GM18873 (cell line): ENCODE results near the gene GPHA2.
A peak's percentile ranks its signal among the peaks of the same experiment; 100 is the strongest.

Experiments
- ATAC-seq: cut with Tn5 transposase; IDR thresholded peaks from one replicate; pipeline ENCODE4 v1.9.1; 2021; ENCODE audit warnings: mild to moderate bottlenecking, moderate library complexity, moderate number of reproducible peaks; ENCODE audit not compliant: unreplicated experiment, low FRiP score

GPHA2 gene

DNA sequence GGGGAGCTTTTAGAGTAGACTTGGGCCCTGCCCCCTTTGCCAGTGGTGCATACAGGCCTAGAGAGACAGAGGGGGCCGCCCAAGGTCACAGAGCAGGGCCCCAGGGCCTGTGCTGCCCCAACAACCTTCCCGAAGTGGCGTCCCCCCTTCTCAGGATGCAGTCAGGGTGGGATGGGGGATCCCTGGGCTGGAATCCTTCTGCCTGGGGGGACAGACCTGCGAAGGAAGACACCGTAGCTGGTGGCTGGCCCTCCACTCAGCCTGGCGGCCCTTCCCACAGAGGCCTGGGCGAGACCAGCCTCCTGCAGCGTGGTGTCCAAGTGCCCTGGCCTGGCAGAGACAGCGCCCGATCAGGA lies 42.9 kb downstream of the GPHA2 start:
- ATAC-seq = no peak

DNA sequence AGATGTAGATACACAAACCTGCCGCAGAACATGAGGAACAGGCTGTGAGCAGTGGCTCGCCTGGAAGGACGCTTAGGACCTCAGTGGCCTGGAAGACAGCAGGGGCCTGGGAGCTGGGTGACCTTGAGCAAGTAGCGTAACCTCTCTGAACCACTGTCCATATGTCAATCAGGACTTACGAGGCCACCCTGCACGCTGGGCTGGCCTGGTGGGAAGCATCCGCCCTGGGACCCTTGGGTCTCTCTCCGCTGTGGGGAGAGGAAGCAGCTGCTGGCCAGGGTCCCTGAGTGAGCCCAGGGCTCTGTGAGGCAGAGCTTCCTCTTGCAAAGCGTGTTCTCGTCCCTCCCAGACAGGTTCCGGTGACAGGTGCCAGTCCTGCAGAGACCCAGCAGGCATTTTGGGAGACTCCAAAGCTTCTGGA lies 43.3 kb downstream of the GPHA2 start:
- ATAC-seq = no peak

- ATAC-seq = no peak
These were observed 43.8 kb downstream of the GPHA2 start for GRCh38 chr11:64891880-64892279.

DNA sequence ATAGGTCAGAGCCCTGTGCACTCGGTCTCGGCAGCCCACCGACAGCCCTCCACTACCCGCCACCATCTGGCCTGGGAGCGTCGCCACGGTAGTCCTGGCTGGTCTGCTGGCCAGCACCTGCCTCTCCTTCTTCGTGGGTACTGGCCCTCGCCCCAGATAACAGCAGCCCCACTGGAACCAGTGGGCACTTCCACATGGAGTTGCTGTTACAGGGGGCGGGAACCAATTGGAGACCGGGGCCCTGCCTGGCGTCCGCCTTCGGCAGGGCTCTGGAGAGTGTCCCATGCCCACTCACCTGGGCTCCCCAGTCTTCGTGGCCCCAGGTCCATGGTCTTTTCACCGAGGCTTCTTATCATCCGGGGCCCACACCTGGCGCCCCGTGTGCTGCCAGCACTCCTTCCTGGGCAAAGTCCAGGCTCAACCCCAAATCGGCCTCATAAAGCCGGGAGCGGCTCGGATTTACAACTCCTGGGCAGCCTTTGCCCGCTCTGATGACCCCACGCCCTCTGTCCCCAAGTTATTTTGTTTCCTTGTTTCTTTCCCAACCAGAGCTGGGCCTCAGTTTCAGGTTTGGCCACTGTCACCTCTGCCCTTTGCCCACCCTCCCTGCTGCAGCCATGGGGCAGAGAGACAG lies 44.4 kb downstream of the GPHA2 start:
- no peak for ATAC-seq

DNA sequence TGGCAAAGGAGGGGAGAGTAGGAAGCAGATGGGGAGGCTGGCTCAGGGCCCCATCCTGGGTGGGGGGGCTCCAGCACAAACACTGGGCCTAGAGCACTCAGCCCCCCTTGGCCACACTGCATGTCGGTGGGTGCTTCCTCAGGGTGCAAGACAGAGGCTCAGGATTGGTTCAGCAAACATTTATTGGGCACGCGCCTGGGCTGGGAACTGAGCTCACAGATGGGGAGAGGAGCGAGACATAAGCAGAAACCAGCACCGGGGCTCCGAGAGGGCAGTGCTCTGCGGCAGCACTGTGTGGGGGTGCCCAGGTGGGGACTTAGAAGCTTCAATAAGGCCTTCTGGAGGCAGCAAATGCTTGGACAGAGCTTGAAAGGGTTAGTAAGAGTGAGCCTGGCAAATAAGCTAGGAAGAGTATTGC lies 45.2 kb downstream of the GPHA2 start:
- ATAC-seq = no peak

- ATAC-seq = no peak
These were observed 46.8 kb downstream of the GPHA2 start for GRCh38 chr11:64888729-64889511.

GRCh38 chr11:64888406-64888728 lies 47.3 kb downstream of the GPHA2 start:
- no peak for ATAC-seq

GRCh38 chr11:64887757-64888405 lies 47.8 kb downstream of the GPHA2 start:
- ATAC-seq = peak; percentile 51

- ATAC-seq = no peak
These were observed 48.4 kb downstream of the GPHA2 start for GRCh38 chr11:64887234-64887756.

DNA sequence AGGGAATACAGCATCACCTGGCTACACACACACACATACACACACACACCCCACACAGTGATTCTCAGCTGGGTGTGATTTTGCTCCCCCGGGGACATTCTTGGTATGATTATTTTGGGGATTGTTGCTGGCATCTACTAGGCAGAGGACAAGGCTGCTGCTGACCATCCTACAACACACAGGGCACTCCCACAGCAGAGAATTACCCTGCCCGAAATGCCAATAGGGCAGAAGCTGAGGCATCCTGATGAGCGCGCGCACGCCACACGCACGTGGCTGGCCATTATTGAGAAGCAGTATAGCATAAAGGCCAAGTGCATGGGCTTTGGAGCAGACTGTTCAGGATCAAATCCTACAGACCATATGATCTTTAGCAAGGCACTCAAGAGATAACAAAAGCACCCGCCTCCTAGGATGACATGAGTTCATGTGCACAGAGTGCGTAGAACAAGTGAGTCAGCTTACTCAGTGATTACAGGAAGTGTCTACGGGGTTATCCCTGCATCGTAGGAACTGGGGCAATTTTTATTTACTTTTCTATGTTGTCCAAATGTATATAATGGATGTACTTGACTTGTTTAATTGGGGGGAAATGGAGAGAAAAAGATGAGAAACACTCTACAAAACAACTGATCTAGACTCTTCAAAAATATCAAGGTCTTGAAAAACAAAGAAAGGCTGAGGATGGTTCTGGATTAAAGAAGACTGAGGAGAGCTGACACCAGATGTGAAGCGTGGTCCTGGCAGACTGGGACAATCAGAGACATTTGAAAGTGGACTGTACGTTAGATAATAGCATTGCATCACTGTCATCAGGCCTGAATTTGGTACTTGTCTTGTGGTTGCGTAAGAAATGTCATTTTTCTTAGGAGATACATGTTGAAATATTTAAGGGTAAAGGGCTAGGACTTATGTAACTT lies 50.1 kb downstream of the GPHA2 start:
- no peak for ATAC-seq
